Measurements from ENCODE around the gene RHOB.
"Not testable (repeated sequence)": the region's sequence is repeated elsewhere in the genome, so short reads cannot be mapped to it uniquely, and the experiment has no call there.

Gene RHOB

DNA sequence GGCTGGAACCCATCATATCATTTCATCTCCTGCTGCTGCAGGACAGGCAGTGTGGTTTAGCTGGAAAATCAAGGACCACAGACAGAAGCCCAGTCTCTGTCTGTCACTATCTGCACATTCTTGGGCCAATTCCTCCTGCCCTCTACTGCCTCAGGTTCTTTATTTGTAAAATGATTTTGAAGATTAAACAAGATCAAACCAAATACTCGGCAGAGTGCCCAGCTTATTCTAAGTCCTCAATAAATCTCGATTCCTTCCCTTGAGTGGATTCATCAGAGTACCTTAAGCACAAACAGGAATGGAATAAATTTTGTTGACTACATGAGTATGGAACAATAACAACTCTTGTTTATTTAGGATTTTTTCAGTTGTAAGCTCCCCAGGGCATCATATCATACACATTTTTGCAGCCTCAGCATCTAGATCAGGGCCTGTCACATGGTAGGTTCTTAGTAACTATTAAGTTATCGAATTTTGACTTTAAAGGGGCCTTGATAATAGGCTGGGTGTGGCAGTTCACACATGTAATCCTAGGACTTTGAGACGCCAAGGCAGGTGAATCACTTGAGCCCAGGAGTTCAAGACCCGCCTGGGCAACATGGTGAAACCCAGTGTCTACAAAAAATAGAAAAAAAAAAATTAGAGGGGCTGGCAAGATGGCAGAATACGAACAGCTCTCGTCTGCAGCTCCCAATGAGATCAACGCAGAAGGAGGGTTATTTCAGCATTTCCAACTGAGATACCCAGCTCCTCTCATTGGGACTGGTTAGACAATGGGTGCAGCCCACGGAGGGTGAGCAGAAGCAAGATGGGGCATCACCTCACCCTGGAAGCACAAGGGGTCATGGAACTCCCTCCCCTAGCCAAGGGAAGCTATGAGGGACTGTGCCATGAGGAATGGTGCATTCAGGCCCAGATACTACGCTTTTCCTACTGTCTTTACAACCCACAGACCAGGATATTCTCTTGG, 11.1 kb downstream of the RHOB start:
- TF ChIP-seq, protein P1, sequence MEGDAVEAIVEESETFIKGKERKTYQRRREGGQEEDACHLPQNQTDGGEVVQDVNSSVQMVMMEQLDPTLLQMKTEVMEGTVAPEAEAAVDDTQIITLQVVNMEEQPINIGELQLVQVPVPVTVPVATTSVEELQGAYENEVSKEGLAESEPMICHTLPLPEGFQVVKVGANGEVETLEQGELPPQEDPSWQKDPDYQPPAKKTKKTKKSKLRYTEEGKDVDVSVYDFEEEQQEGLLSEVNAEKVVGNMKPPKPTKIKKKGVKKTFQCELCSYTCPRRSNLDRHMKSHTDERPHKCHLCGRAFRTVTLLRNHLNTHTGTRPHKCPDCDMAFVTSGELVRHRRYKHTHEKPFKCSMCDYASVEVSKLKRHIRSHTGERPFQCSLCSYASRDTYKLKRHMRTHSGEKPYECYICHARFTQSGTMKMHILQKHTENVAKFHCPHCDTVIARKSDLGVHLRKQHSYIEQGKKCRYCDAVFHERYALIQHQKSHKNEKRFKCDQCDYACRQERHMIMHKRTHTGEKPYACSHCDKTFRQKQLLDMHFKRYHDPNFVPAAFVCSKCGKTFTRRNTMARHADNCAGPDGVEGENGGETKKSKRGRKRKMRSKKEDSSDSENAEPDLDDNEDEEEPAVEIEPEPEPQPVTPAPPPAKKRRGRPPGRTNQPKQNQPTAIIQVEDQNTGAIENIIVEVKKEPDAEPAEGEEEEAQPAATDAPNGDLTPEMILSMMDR (IDR thresholded peaks at IDR 0.05; ENCODE audit: low read depth, low read length, missing control alignments): no peak
- no peak for DNase-seq (ENCODE audit: extremely low read depth, low read depth)
- no peak overlapping the region for H3K4me3 ChIP-seq (replicated peaks; ENCODE audit: low read depth, low read length)

- not testable (repeated sequence) for DNase-seq (ENCODE audit: extremely low read depth, low read depth); H3K4me3 ChIP-seq (replicated peaks; ENCODE audit: low read depth, low read length)
Measured at GRCh38 chr2:20458737-20459484, 12.0 kb downstream of the RHOB start.

- TF ChIP-seq, protein P1 (IDR thresholded peaks at IDR 0.05; ENCODE audit: low read depth, low read length, missing control alignments): no peak
- no peak overlapping the region for H3K4me3 ChIP-seq (replicated peaks; ENCODE audit: low read depth, low read length)
- no peak for DNase-seq (ENCODE audit: extremely low read depth, low read depth)
Measured at GRCh38 chr2:20465716-20466394, 19.0 kb downstream of the RHOB start.

DNA sequence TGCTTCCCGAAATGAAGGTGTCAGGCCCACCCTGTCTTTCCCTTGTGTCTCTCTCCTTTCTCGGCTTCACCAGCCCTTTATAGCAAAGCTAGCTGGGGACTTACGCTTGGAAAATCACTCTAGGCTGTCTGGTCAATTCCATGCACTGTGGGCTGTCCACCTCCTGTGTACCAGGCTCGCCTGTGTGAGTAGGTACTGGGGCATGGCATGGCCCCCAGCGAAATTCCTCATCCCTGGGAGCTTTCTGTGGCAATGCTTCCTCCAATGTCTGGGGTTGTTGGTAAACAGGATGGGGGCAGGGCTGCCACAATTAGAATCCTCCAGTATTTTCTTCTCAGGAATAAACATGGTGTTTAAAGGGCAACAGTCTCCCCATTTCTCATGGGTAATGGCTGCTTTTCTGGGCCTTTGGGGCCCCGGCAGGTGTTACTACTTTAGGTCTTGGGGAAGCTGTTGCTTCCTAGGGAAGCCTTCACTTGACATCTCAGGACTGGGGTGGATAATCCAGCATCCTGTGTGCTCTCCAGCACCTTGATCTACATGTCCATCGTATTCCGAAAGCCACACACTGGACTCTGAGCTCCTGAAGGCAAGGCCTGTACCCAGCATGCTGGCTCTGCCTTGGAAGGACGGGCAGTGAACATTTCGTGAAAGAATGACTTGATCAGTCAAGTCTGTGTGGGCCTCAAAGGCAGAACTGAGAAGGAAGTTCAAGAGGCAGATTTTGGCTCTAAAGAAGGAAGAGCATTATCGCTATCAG, 21.1 kb downstream of the RHOB start:
- TF ChIP-seq, protein P1 (IDR thresholded peaks at IDR 0.05; ENCODE audit: low read depth, low read length, missing control alignments): no peak
- H3K4me3 ChIP-seq (replicated peaks; ENCODE audit: low read depth, low read length): no peak overlapping the region
- DNase-seq (ENCODE audit: extremely low read depth, low read depth): no peak

DNA sequence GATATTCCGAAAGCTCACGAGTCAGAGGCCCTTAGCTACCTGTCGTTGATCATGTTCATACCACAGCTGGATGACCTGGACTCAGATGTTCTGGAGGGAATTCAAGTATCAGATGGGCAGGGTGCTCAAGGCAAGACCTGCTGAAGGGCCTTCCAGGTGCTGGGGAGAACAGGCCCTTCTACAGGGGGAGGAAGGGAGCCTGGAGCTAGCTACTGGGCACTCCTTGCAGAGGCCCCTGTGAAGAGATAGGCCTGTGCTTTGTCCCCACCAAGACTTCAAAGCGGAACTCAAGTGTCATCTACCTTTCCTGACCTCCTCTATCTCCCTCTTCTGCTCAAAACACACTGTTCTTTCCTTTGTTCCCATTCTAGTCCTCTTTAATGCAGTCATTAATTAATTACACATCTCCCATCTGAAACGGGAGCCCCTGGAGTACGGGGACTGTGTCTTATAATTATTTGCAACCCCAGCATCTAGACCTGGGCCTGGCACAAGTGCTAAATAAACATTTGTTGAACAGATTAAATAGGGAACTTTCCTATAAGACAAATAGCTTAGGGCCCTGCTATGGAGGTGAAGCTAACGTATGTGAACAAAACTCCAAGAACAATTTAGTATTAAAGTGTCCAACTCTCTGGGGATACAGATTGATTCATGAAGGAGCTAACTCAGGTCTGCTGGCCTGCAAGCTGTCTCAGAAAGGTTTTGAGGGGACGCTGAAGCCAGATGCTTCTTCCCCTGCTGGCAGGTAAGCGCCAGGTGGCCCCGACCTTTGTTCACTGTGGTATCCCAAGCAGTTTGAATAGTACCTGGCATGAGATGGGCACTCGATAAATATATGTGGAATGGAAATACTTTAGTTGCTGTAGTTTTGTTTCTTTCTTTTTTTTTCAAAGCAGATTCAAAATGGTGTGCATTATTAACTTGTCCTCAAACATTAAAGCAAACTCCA, 22.0 kb downstream of the RHOB start:
- DNase-seq (ENCODE audit: extremely low read depth, low read depth): no peak
- TF ChIP-seq, protein P1 (IDR thresholded peaks at IDR 0.05; ENCODE audit: low read depth, low read length, missing control alignments): no peak
- H3K4me3 ChIP-seq (replicated peaks; ENCODE audit: low read depth, low read length): no peak overlapping the region

DNA sequence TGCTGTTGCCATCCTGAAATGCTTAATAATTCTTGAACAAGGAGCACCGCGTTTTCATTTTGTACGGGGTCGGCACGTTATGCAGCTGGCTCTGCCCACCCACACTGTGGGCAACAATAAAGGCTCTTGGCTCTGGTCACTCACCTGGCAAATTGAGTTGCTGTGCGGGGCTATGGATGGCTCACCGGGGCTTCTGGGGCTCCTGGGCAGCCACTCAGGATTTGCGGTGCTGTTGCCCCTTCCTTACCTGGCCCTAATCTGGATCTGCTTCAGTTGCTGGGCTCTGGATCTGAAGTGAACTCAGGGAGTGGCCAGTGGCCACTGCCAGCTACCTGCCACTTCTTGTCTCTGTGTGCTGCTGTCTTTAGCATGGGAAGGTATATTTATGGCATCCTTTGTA, 22.7 kb downstream of the RHOB start:
- TF ChIP-seq, protein P1 (IDR thresholded peaks at IDR 0.05; ENCODE audit: low read depth, low read length, missing control alignments): no peak
- DNase-seq (ENCODE audit: extremely low read depth, low read depth): no peak
- H3K4me3 ChIP-seq (replicated peaks; ENCODE audit: low read depth, low read length): no peak overlapping the region
